GM11168 (cell line): ENCODE results near the gene UTS2B.
"Not testable (repeated sequence)": the region's sequence is repeated elsewhere in the genome, so short reads cannot be mapped to it uniquely, and the experiment has no call there.

Experiments
- in situ Hi-C: fragments of 300-500 bp; cut with MboI; formaldehyde crosslinking; loops from one replicate; pipeline ENCODE4 v1.12.0; 2022; ENCODE audit warnings: low sequenced_read_pairs; ENCODE audit not compliant: unreplicated experiment

The UTS2B gene

DNA sequence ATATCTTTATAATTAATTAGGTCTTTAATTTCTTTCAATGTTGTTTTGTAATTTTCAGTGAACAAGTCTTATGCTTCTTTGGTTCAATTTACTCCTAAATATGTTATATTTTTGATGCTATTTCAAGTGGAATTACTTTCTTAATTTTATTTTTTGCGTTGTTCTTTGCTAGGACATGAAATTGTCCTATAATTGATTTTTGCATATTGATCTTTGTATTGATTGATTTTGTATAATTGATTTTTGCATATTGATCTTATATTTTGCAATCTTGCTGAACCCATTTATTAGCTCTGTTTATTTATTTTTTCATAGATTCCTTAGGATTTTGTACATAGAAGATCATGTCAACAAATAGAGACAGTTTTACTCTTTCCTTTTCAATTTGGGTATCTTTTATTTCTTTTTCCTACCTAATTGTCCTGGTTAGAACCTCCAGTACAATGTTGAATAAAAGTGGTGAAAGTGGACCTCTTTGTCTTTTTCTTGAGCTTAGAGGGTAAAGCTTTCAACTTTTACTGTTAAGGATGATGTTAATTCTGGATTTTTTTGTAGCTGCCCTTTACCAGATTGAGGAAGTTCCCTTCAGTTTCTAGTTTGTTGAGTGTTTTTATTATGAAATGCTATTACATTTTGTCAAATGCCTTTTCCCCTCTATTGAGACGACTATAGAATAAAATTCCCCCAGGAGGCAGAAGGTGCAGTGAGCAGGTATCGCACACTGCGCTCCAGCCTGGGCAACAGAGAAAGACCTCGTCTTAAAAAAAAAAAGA, 37.9 kb downstream of the UTS2B start:
- in situ Hi-C loops, result no loop called here

DNA sequence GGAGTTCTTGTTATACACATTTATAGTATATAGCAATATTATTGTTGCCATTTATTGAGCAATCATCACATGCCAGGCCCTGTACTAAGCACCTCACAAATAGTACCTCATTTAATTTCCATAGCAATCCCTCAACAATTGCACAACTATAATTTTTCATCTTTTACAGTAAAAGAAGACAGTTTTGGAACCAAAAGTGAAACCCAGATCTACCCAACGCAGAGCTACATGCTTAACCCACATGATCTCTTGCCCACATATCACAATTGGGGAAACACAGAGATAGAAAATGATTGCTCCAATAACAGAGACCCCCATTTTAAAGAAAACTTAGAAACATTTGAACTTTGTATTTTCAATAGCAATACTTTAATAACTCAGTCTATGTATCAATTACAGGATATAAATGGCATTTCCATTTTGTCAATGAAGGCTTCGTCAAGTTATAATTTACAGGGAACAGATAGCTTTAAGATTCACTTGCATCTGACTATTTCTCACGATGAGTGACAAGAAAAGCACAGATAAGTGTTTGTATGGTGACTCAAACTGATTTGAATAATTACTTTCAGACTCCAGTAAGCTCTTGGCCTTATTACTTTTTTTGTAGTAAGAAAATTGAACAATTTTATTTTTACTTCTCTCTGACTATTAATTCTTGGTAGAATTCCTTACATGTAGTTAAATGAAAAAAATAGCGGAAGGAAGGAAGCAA, 39.9 kb downstream of the UTS2B start:
- in situ Hi-C loops, result no loop called here

DNA sequence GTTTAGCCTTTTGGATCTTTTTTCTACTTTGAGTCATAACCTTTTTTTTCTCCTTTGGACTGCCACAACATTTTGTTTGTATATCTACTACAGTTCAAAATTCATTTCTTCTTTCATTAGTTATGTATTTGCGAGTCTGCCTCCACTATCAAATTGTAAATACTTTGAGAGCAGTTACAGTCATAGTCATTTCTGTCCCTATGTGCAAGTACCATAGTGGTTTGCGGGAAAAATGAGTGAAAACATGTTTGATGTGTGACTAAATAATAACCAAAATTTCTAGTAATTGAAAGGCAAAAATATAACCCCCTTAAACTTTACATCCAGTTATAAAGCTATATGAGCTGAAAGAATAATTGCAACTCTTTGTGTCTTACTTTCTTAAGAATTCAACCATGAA, 46.9 kb downstream of the UTS2B start:
- in situ Hi-C loops, result no loop called here

DNA sequence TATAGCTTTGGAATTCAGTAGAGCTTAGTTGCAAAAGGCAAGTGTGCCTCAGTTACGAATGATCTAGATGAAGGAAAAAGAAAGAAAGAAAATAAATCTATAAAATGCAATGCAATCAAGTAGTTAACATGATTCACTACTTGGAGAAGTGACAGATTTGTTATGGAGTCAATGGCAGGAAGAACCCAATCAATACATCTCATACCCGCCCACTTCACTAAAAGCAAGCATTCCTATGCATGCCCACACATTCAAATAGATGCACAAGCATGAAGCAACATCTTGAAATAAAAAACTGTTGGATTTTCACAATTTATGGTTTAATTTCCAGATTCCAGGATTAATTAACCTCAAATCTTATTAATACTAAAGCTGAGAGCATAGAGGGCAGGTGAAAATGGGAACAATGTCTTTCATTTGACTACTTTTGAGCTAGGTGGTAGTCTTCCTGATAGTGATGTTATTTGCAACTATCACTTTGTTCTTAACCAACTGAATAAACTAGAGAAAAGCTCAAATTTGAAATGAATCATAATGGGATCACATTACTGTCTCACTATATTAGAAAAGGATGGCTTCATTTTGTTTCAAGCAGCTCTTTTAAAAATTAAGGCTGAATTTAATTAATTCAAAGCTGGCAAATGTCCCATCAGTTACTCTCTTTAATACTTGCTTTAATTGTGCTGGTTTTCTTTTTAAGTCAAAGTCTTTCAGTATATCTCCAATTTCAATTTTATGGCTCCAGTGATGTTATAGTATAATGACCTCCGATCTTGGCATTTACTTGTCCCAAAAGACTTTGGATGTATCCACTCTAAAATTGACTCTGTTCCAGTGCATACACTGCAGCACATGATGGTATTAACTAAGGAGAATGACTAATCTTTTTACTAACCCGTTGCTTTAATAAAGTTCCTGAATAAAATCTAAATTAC, 47.8 kb downstream of the UTS2B start:
- in situ Hi-C loops, result no loop called here

DNA sequence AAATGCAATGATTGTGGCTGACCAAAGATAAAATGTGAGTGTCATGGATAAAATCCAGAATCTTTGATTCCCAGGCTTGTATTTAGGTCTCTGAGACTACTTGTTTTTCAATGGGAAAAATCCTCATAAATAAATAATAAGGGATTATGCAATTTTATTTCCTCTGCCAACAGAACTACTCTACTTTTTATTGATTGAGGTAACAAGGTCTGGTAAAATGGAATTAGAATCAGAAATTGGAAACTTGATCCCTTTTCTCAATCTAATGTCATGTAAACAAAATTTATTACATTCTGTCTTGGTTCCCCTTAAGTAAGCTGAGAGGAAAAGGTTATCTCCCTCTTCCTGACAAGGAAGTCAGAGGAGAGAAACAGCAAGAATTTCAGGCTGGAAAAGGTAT, 49.4 kb downstream of the UTS2B start:
- in situ Hi-C loops, result no loop called here

DNA sequence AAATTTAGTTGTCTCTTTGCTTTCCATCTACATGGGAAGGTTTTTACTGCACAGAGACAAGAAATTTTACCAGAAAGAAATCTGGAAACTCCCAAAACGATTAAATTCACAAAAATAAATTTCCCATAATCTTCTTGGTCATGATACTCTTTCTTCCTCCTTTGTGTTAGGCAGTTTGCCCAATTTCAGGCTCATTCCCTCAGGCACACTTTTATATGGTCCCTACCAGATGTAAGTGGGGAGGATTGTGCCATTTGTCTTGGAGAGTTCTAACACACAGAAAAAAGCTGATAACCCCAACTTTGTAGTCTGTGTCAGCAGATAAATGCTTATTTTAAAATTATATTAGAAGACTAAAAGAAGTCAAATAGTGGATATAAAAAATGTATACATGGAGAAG, 50.2 kb downstream of the UTS2B start:
- in situ Hi-C loops, result no loop called here

DNA sequence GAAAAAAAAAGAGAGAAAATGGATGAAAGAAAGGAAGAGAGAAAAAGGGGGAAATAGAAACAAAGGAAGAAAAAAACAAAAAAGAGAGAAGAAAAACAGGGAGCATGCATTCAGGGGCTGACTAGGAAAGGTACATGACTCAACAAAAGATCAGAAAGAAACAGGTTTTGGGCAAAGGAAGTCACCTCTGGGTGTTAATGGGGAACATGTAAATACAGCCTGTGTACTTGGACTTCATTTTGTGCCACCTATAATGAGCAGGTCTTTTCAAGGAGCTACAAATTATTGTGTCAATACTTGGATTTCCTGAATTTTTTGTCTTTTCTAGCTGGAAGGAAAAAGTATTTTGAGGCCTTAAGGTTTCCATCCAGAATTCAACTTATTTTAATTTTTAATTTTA, 54.6 kb downstream of the UTS2B start:
- in situ Hi-C loops, result no loop called here

DNA sequence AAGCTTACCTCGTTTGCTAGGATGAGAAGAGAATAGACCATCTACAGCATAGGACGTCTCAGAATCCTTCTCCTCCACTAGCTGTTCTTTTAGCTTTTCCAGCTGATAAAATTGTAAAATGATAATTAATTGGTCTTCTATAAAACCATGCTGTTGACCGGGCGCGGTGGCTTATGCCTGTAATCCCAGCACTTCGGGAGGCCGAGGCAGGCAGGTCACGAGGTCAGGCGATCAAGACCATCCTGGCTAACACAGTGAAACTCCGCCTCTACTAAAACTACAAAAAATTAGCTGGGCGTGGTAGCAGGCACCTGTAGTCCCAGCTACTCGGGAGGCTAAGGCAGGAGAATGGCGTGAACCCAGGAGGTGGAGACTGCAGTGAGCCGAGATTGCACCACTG, 55.1 kb downstream of the UTS2B start:
- in situ Hi-C loops, result not testable (repeated sequence)

DNA sequence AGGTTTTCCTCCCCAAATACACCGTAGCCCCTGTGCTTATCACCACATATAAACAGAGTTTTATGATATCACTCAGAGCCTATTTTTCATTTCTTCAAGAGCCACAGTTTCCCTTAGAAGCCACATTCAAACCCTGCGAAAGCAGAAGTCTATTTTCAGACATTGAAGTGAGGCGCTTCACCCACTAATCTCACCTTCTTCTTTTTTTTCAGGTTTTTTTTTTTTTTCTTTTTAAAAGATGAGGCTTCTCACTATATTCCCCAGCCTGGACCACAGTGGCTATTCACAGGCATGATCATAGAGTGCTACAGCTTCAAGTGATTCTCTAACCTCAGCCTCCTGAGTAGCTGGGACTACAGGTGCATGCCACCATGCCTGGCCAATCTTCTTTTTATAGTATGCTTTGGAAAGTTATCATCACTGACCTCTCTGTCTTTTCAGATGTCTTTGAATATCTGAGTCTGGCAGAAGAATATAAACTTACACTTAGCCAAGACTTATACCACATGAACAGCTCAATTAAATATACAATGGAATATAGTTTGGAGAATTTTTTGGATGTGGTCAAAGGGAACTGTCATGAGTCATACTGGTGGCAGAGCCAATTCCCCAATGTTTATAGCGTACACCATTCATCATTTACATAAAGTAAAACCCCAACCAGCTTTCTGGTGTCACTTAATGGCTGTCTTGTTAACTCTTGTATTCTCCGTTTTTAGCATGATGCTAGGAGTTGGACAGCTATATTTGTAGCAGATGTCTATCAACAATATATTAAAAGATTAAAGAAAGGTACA, 60.8 kb downstream of the UTS2B start:
- in situ Hi-C loops, result no loop called here

DNA sequence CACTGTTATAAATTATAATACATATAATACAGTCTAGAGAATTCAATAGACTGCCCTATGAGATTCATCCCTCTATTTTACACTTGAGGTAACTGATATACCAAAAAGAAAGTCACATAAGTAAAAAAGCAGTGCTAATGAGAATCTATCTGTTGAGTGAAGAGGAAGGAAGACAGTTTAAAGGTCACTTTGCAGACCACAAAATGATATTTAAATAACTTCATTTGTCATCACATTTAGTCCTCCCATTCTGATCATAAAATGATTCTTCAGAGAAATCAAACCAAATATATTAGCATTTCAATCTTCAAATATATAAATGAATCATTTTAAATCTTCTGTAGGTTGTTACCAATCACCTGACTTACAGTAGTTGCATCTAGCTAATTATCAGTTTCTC, 61.6 kb downstream of the UTS2B start:
- in situ Hi-C loops, result no loop called here

DNA sequence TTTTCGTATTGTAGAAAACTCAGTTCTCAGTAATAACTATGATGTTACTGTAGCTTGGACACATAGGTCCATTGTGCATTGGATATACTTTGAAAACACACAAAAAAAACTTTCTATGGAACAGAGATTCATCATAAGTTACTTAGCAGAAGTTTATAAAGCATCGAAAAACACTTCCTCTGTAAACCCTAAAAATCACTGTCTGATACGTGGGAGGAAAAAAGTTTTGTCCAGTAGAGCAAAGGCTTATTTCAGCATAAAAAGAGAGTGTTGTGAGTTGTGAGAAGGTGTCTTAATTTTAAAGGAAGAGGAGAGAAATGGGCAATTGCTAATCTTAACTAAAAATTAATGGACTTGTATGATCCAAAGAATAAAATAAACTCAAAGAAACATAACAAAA, 66.5 kb downstream of the UTS2B start:
- in situ Hi-C loops, result no loop called here

DNA sequence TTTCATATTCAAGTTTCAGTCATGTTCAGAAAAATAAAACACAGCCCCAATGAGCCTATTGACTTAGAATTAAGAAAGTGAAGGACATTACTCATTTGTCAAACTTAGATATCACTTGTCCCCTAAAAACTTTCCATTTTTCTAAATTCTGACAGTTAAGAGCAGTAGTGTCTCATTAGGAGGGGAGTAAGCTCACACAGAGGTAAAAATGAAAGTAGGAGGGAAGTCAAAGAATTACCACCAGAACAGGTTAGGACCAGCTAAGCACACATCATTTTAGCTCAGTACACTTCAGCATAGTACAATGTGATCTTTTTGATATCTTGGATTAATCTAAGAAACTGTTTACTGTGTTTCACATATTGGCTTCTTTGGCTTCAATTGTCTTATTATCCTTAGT, 67.0 kb downstream of the UTS2B start:
- in situ Hi-C loops, result no loop called here

DNA sequence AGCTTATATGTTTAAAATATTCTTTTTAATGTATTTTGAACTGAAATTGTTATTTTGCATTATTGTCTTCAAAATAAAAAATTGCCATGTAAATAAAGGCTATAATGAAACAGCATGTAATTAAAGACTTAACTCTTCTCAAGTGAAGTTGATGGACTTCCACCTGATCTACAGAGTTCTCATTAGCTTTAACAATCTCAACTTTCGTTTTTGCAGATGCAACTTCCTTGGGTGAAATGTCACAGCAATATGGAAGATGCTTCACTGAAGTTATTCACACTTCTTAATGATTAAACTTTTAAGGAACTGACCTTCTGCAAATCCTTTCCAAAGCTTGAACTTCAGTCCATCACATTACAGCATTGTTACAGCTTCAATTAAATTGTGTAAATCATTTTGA, 67.7 kb downstream of the UTS2B start:
- in situ Hi-C loops, result no loop called here

DNA sequence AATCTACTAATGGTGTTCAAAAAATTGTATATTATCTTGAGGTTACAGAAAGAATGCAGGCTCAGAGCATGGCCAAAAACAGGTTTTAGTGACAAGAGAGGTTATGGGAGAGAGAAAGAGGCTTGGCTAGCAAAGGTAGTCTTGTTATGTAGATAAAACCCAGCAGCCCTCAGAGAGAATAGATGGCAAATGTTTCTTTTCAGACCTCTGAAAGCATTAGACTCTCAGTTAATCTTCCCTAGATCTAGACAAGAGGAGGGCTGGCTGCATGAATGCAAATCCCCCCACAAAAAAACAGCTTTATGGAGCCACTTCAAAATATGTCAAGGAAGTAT, 69.1 kb downstream of the UTS2B start:
- in situ Hi-C loops, result no loop called here

DNA sequence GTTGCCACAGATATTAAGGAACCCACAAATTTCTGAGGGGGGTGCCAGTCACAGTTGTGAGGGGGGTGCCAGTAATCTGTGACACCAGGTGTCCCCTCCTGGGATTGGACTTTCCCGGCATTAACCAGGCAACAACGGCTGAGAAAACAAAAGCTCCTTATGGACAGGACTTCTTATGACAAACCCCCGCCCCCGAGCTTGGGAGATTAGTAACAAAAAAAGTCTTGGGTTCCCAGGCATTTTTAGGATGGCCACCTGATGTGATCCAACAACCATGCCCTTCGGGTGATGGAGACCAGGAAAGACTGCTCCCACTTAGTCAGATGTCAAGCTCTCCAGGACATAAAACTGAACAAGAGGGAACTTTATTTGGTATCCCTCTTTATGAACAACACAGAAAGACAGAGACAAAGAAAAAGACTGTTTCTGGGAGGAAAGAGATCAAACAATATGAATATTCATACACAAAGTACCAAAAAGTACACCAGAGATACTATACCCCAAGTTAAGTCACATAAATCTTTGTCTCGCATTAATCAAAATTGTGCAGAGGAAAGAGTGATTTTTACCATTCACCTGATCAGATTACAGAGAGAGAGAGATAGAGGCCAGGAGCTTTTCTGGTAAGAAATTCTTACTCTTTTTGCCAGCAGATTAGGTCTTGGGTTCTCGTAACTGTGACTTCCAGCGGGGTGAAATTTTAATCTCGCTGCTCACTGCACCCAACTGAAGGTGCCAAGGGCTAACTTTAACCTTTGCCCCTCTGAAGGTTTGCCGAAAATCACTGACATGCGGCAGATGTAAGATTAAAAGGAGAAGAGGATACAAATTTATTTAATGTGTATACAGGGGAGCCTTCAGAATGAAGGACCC, 69.7 kb downstream of the UTS2B start:
- in situ Hi-C loops, result no loop called here

DNA sequence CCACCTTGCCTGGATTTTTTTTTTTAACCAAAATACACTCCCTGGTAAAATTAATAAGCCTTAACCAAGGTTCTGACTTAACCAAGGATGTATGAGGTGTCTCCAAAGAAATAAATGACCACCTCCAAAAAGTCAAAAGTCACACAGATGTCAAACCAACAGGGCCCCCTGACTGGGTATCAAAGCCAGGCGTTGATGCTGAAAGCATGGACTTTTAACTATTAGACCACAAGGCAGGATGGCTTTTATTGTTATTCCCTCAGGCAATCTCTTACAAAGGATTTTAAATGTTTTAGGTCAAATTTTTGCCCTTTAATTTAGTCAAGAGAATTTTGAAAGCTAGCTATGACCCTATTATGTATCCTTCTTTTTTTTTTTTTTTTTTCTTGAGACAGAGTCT, 70.8 kb downstream of the UTS2B start:
- in situ Hi-C loops, result no loop called here

DNA sequence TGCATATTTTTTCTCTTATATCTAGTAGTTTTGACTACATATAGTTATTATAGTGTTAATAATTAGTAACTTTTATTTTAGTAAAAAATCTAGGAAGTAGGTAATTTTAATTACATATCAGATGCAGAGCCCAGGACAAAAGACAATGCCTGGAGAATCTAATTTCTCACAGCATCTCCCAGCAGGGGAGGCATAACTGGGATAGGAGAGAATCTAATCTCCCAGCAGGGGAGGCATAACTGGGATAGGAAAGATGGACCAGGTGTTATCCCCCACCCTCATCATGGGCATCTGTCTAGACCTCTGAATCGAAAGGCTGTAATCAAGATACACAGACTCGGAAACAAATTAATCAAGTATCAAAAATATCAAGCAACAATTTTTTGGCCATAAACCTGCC, 73.0 kb downstream of the UTS2B start:
- in situ Hi-C loops, result no loop called here

DNA sequence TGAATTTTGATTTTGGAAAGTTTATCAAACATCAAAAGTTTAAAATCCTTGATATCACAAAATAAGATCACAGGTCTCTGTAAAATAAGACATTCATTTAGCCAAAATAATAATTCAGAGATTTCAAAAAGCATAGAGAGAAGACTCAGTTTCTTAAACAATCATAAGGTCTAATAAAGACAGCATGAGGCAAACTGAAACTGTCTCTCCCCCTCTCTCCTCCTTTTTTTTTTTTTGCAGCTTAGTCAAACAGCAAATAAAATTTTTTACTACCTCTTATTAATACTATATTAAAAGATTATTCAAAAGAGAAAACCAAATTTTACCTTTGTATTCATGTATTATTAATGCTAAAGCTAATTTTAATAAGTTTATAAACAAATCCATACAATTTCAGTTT, 73.9 kb downstream of the UTS2B start:
- in situ Hi-C loops, result no loop called here

DNA sequence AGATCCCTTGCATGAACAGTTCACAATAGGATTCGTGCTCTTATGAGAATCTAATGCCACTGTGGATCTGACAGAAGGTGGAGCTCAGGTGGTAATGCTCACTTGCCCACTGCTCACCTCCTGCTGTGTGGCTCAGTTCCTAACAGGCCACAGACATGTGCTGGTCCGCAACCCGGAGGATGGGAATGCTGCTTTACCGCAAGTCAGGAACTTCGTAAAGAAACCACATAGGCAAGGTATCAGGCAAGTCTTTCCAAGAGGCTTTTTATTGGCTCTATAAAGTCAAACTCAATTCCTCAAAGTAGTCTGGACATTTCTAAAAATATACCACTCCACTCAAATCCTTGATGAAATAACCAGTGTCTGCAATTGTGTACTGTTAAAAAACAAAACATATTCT, 75.2 kb downstream of the UTS2B start:
- in situ Hi-C loops, result no loop called here
